Upper lobe of left lung (tissue), 4 donors: ENCODE results near the gene RMND1.

Source experiments
- CTCF ChIP-seq, 6 experiments: fragments of 450-650 bp in 4 of 6; fragments of 200-600 bp in 2 of 6; sonication (generic) in 2 of 6; IDR thresholded peaks; one replicate each; pipeline ENCODE4 v1.5.1; 2016 to 2019; ENCODE audit warnings: antibody characterized with exemption in 6 of 6
- POLR2A ChIP-seq, 4 donors: fragments of 450-650 bp; IDR thresholded peaks; one replicate each; pipeline ENCODE4 v1.5.1; 2016 to 2017; ENCODE audit warnings: antibody characterized with exemption in 4 of 4, mild to moderate bottlenecking in 2 of 4
- POLR2AphosphoS5 ChIP-seq, 2 donors: sonication (generic); formaldehyde crosslinking; IDR thresholded peaks; one replicate each; pipeline ENCODE4 v1.5.1; 2017; ENCODE audit warnings: antibody characterized with exemption in 2 of 2

- TF ChIP-seq POLR2A (IDR thresholded peaks at IDR 0.05) (no peak), CTCF (IDR thresholded peaks at IDR 0.05) (no peak), POLR2AphosphoS5 (IDR thresholded peaks at IDR 0.05) (no peak)
Observed at GRCh38 chr6:151422981-151423380, 28.9 kb downstream of the RMND1 start.
